Cardiac muscle cell (in vitro differentiated cells and primary cell): ENCODE data around the gene FUZ. TPM values are rescaled to one million over a fixed set of nuclear protein-coding genes. Genes with fewer than 3 reads are reported as not detected.

Source experiments
- DNase-seq, 2 donors: peaks; one replicate each; pipeline versions ENCODE4 v3.0.0 to v3.0.0-alpha.2; 2010 to 2017; ENCODE audit warnings: low read depth in 1 of 2, low spot score in 1 of 2
- H3K27ac ChIP-seq: fragments of 200-600 bp; sonication (generic); 2 replicates; pipeline ENCODE4 v1.5.1; 2016
- H3K27me3 ChIP-seq: fragments of 200-600 bp; sonication (generic); 2 replicates; pipeline ENCODE4 v1.6.0; 2016; ENCODE audit warnings: control low read depth
- H3K36me3 ChIP-seq: fragments of 200-600 bp; sonication (generic); 2 replicates; pipeline ENCODE4 v1.5.1; 2016; ENCODE audit warnings: control low read depth
- H3K4me1 ChIP-seq: fragments of 200-600 bp; sonication (generic); 2 replicates; pipeline ENCODE4 v1.8.1; 2017; ENCODE audit warnings: low read depth, mild to moderate bottlenecking, mixed run types
- H3K4me3 ChIP-seq: fragments of 200-600 bp; sonication (generic); 2 replicates; pipeline ENCODE4 v1.5.1; 2016; ENCODE audit warnings: mild to moderate bottlenecking
- H3K9me3 ChIP-seq: fragments of 200-600 bp; sonication (generic); 2 replicates; pipeline ENCODE4 v1.5.1; 2017; ENCODE audit warnings: low read depth, mild to moderate bottlenecking, control low read depth
- polyA plus RNA-seq: library from polyadenylated mRNA; unstranded; fragments of >200 nt; fragmentation: Nextera tagmentation; extraction: Ambion mirVana; gene quantifications from 2 replicates; pipeline ENCODE4 v1.2.1, GENCODE V29; 2016
- total RNA-seq: library from RNA; depleted of rRNA; stranded (reverse); fragments of >200 nt; gene quantifications from 2 replicates; pipeline ENCODE4 v1.2.3, GENCODE V29; 2016
- TF ChIP-seq, protein P1 (sequence below): IDR thresholded peaks from 2 replicates; pipeline ENCODE4 v1.5.1; 2012; ENCODE audit warnings: low read depth, mild to moderate bottlenecking, low read length

The FUZ gene
- total and polyA plus RNA-seq, 2 experiments from 2014 or later, result 39.0 to 60.8 TPM

- no peaks in the 10 kb centered on the region for H3K9me3 ChIP-seq
- no peak overlapping the region for H3K4me3 ChIP-seq
- H3K4me1 ChIP-seq, result no peaks in the 10 kb centered on the region
- TF ChIP-seq, protein P1, sequence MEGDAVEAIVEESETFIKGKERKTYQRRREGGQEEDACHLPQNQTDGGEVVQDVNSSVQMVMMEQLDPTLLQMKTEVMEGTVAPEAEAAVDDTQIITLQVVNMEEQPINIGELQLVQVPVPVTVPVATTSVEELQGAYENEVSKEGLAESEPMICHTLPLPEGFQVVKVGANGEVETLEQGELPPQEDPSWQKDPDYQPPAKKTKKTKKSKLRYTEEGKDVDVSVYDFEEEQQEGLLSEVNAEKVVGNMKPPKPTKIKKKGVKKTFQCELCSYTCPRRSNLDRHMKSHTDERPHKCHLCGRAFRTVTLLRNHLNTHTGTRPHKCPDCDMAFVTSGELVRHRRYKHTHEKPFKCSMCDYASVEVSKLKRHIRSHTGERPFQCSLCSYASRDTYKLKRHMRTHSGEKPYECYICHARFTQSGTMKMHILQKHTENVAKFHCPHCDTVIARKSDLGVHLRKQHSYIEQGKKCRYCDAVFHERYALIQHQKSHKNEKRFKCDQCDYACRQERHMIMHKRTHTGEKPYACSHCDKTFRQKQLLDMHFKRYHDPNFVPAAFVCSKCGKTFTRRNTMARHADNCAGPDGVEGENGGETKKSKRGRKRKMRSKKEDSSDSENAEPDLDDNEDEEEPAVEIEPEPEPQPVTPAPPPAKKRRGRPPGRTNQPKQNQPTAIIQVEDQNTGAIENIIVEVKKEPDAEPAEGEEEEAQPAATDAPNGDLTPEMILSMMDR, result no peak
- H3K27me3 ChIP-seq, result no peaks in the 10 kb centered on the region
- H3K36me3 ChIP-seq, result peaks cover 27% of the 10 kb centered on the region
- DNase-seq, result no peak
- no peak overlapping the region for H3K27ac ChIP-seq
Observed at GRCh38 chr19:49831592-49831991, 18.5 kb upstream of the FUZ start.

GRCh38 chr19:49830766-49831165 is 17.7 kb upstream of the FUZ start:
- H3K27me3 ChIP-seq, result no peaks in the 10 kb centered on the region
- peaks cover 27% of the 10 kb centered on the region for H3K36me3 ChIP-seq
- H3K4me3 ChIP-seq, result no peak overlapping the region
- H3K27ac ChIP-seq, result no peak overlapping the region
- DNase-seq, result no peak
- H3K9me3 ChIP-seq, result no peaks in the 10 kb centered on the region
- TF ChIP-seq, protein P1, result no peak
- H3K4me1 ChIP-seq, result no peaks in the 10 kb centered on the region

- Histone ChIP-seq H3K4me3 (no peak overlapping the region), H3K27me3 (no peaks in the 10 kb centered on the region), H3K4me1 (no peaks in the 10 kb centered on the region), H3K9me3 (no peaks in the 10 kb centered on the region), H3K27ac (no peak overlapping the region), H3K36me3 (peaks cover 25% of the 10 kb centered on the region)
- TF ChIP-seq, protein P1, result no peak
- DNase-seq, result no peak
Observed at GRCh38 chr19:49829721-49830120, 16.6 kb upstream of the FUZ start.

DNA sequence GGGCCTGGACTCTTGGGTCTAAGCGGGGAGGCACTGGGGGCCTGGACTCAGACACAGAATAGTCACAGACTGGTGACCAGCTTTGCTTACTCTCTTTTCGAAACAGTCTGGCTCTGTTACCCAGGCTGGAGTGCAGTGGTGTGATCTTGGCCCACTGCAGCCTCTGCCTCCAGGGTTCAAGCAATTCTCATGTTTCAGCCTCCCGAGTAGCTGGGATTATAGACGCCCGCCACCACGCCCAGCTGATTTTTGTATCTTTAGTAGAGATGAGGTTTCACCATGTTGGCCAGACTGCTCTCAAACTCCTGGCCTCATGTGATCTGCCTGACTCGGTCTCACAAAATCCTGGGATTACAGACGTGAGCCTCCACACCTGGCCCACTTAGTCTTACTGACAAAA is 16.1 kb upstream of the FUZ start:
- Histone ChIP-seq H3K27ac (no peak overlapping the region), H3K36me3 (peaks cover 23% of the 10 kb centered on the region)

GRCh38 chr19:49827034-49827433 is 13.9 kb upstream of the FUZ start:
- Histone ChIP-seq H3K36me3 (peaks cover 15% of the 10 kb centered on the region), H3K4me3 (no peak overlapping the region), H3K4me1 (no peaks in the 10 kb centered on the region), H3K27ac (no peak overlapping the region), H3K9me3 (no peaks in the 10 kb centered on the region), H3K27me3 (no peaks in the 10 kb centered on the region)
- TF ChIP-seq, protein P1, result no peak
- no peak for DNase-seq

More for the DNA sequence above, 16.1 kb upstream of the FUZ start:
- H3K27me3 ChIP-seq, result no peaks in the 10 kb centered on the region
- H3K4me1 ChIP-seq, result no peaks in the 10 kb centered on the region
- no peak for DNase-seq
- TF ChIP-seq, protein P1, result no peak
- no peak overlapping the region for H3K4me3 ChIP-seq
- H3K9me3 ChIP-seq, result no peaks in the 10 kb centered on the region

DNA sequence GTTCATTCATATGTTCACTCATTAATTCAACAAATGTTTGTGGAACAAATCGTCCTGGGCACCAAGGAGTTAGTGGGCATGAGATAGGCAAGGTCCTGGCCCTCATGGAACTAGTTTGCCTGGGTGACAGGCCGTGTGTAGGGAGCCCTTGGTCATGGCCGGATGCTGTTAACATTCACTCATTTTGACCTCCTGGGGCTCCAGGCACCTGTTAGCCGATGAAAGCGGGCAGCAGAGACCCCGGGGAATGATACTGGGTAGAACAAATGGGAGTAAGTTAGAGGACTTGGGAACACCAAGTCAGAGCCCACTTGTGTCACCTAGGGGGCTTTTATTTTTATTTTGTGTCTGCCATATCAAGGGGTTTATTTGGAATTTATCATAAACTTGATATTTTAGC is 11.6 kb upstream of the FUZ start:
- H3K4me3 ChIP-seq, result no peak overlapping the region
- peaks cover 7% of the 10 kb centered on the region for H3K4me1 ChIP-seq
- no peak for DNase-seq
- no peaks in the 10 kb centered on the region for H3K27me3 ChIP-seq
- no peak overlapping the region for H3K27ac ChIP-seq
- TF ChIP-seq, protein P1, result no peak
- peaks cover 5% of the 10 kb centered on the region for H3K36me3 ChIP-seq
- H3K9me3 ChIP-seq, result no peaks in the 10 kb centered on the region
